B cell (primary cell): ENCODE results near the gene BICDL1. TPM values are rescaled to one million over a fixed set of nuclear protein-coding genes. Genes with fewer than 3 reads are reported as not detected.

Experiments
- ATAC-seq: fragments of 200-7000 bp; cut with Tn5 transposase; one replicate; pipeline ENCODE4 v1.10.0; 2021; ENCODE audit warnings: low read depth, mild to moderate bottlenecking, moderate number of reproducible peaks, moderate library complexity
- CTCF ChIA-PET: fragments of 350-600 bp; sonication (Branson Sonifier 250); formaldehyde crosslinking; loops from one replicate; lab custom pipeline; 2021; ENCODE audit warnings: antibody characterized with exemption, inconsistent platforms; lab: Charles Lee
- POLR2A ChIA-PET: fragments of 350-600 bp; sonication (Branson Sonifier 250); formaldehyde crosslinking; loops from one replicate; lab custom pipeline; 2021; ENCODE audit warnings: antibody characterized with exemption; lab: Charles Lee
- DNase-seq: peaks from one replicate; pipeline ENCODE4 v3.0.0; 2013
- H2AFZ ChIP-seq: 2 replicates; pipeline ENCODE4 v1.6.1; 2012; ENCODE audit warnings: mild to moderate bottlenecking, low read depth, low read length; ENCODE audit not compliant: insufficient read depth, poor library complexity, severe bottlenecking
- H3K27ac ChIP-seq, 2 donors: 1 replicate in 1 of 2; 2 replicates in 1 of 2; pipeline ENCODE4 v1.5.1; 2012 to 2013; ENCODE audit warnings: low read length in 2 of 2, mild to moderate bottlenecking in 2 of 2, moderate library complexity in 1 of 2
- H3K27me3 ChIP-seq, 4 experiments: fragments of 200-600 bp in 1 of 4; sonication (generic) in 1 of 4; replicated peaks in 1 of 4; 1 replicate in 2 of 4; 2 replicates in 2 of 4; pipeline versions ENCODE4 v1.6.1 to v1.7.0; 2013 to 2016; ENCODE audit warnings: low read length in 3 of 4, mild to moderate bottlenecking in 2 of 4, mixed read lengths in 1 of 4, moderate library complexity in 1 of 4; ENCODE audit not compliant: insufficient read depth in 4 of 4, control insufficient read depth in 3 of 4; ENCODE audit errors: control extremely low read depth in 1 of 4
- H3K36me3 ChIP-seq, 2 experiments: replicated peaks in 1 of 2; 1 replicate in 1 of 2; 2 replicates in 1 of 2; pipeline versions ENCODE4 v1.6.1 to v1.7.1; 2013; ENCODE audit warnings: low read length in 1 of 2; ENCODE audit not compliant: insufficient read depth in 2 of 2, control insufficient read depth in 1 of 2; ENCODE audit errors: control extremely low read depth in 1 of 2, extremely low read depth in 1 of 2
- H3K4me1 ChIP-seq, 2 donors: fragments of 200-600 bp in 1 of 2; sonication (generic) in 1 of 2; 1 replicate in 1 of 2; 2 replicates in 1 of 2; pipeline versions ENCODE4 v1.5.1 to v1.6.1; 2013 to 2017; ENCODE audit warnings: low read length in 2 of 2; ENCODE audit not compliant: control insufficient read depth in 2 of 2, insufficient read depth in 2 of 2
- H3K4me2 ChIP-seq: replicated peaks from 2 replicates; pipeline ENCODE3; 2012; ENCODE audit warnings: mild to moderate bottlenecking, low read depth, low read length; ENCODE audit not compliant: poor library complexity, severe bottlenecking
- H3K4me3 ChIP-seq, 5 experiments: fragments of 200-600 bp in 1 of 5; sonication (generic) in 1 of 5; 1 replicate in 3 of 5; 2 replicates in 2 of 5; pipeline versions ENCODE4 v1.5.1 to v1.7.0; 2011 to 2016; ENCODE audit warnings: low read length in 4 of 5, mild to moderate bottlenecking in 4 of 5, low read depth in 2 of 5, control low read depth in 1 of 5, moderate library complexity in 1 of 5; ENCODE audit not compliant: insufficient read depth in 1 of 5; ENCODE audit errors: control extremely low read depth in 1 of 5, extremely low read depth in 1 of 5
- H3K79me2 ChIP-seq: fragments of 200-600 bp; sonication (generic); one replicate; pipeline ENCODE4 v1.6.0; 2016; ENCODE audit warnings: low read length; ENCODE audit not compliant: control insufficient read depth, insufficient read depth
- H3K9ac ChIP-seq: fragments of 200-600 bp; sonication (generic); 2 replicates; pipeline ENCODE4 v1.6.1; 2017; ENCODE audit warnings: mild to moderate bottlenecking, low read length, moderate library complexity
- H3K9me3 ChIP-seq, 3 donors: one replicate each; pipeline versions ENCODE4 v1.6.1 to v1.7.1; 2013; ENCODE audit warnings: low read length in 2 of 3; ENCODE audit not compliant: control insufficient read depth in 2 of 3, insufficient read depth in 1 of 3; ENCODE audit errors: control extremely low read depth in 1 of 3
- H4K20me1 ChIP-seq: 2 replicates; pipeline ENCODE4 v1.6.0; 2012; ENCODE audit warnings: mild to moderate bottlenecking, low read length; ENCODE audit not compliant: insufficient read depth, control insufficient read depth, poor library complexity, severe bottlenecking
- H3K27ac Mint-ChIP-seq: one replicate; pipeline ENCODE4 v1.8.0; 2021; ENCODE audit warnings: mixed read lengths
- H3K27me3 Mint-ChIP-seq: one replicate; pipeline ENCODE4 v1.8.0; 2021; ENCODE audit warnings: mixed read lengths
- H3K4me1 Mint-ChIP-seq: one replicate; pipeline ENCODE4 v1.8.0; 2021; ENCODE audit warnings: mixed read lengths
- H3K4me3 Mint-ChIP-seq: one replicate; pipeline ENCODE4 v1.8.0; 2021; ENCODE audit warnings: mixed read lengths
- H3K9me3 Mint-ChIP-seq: one replicate; pipeline ENCODE4 v1.8.0; 2022; ENCODE audit warnings: mixed read lengths; ENCODE audit not compliant: insufficient read depth
- CTCF ChIP-seq: fragments of 200-600 bp; IDR thresholded peaks from one replicate; pipeline ENCODE4 v1.8.0; 2022; ENCODE audit warnings: antibody characterized with exemption, mild to moderate bottlenecking
- EZH2 ChIP-seq: IDR thresholded peaks from 2 replicates; pipeline ENCODE4 v1.6.1; 2012; ENCODE audit warnings: borderline replicate concordance, low read depth, mild to moderate bottlenecking, moderate library complexity, low read length; ENCODE audit not compliant: insufficient read depth, poor library complexity, severe bottlenecking
- WGBS: methylation state at CpG from one replicate; pipeline ENCODE4 v1.1.5; 2013; ENCODE audit warnings: missing lambda C conversion rate; ENCODE audit not compliant: insufficient coverage; 5-methylcytosine and 5-hydroxymethylcytosine counted together
- intact Hi-C: fragments of 100-400 bp; cut with micrococcal nuclease; formaldehyde crosslinking; loops from one replicate; pipeline ENCODE4 v1.10.0; 2022
- polyA plus RNA-seq: library from polyadenylated mRNA; depleted of rRNA; stranded (reverse); fragments of >200 nt; gene quantifications from 2 replicates; pipeline ENCODE4 v1.2.3, GENCODE V29; 2012
- total RNA-seq, 2 donors: library from RNA; stranded (reverse); fragments of 120-200 nt in 1 of 2; gene quantifications; 1 replicate in 1 of 2; 2 replicates in 1 of 2; pipeline versions ENCODE4 v1.2.3 to v1.2.4, GENCODE V29; 2013 to 2022

Gene BICDL1
- total and polyA plus RNA-seq, 2 donors (not counting 1 experiment from before 2014, with no cell fraction given) = 15.6 to 41.5 TPM

DNA sequence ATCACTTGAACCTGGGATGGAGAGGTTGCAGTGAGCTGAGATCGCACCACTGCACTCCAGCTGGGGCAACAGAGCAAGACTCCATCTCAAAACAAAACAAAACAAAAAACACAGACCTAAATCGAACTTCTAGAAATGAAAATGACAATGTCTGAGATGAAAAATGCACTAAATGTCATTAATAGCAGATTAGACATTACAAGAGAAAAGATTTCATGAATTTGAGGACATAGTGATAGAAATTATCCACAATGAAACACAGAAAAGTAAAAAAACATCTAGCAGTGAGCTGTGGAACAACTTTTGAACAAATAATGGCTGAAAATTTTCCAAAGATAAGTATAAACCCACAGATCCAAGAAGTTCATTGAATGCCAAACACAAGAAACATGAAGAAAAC lies 35.2 kb downstream of the BICDL1 start:
- POLR2A ChIA-PET = no interaction called here
- Histone ChIP-seq H3K79me2 (no peaks in the 10 kb centered on the region), H3K9ac (no peak overlapping the region), H2AFZ (no peak overlapping the region), H3K27me3 (no peaks in the 10 kb centered on the region), H3K27ac (no peak overlapping the region), H3K36me3 (no peaks in the 10 kb centered on the region), H3K4me3 (no peak overlapping the region), H3K4me2 (no peak overlapping the region), H3K9me3 (peaks cover 3 to 17% (median 6%) of the 10 kb centered on the region in 3 donors), H3K4me1 (no peaks in the 10 kb centered on the region), H4K20me1 (no peaks in the 10 kb centered on the region)
- ATAC-seq (no peak), DNase-seq (no peak)
- no peak overlapping the region for H3K27ac Mint-ChIP-seq
- H3K27me3 Mint-ChIP-seq = no peaks in the 10 kb centered on the region
- no peak for TF ChIP-seq EZH2
- no peak for TF ChIP-seq CTCF
- intact Hi-C loops = no loop called here
- H3K9me3 Mint-ChIP-seq = no peaks in the 10 kb centered on the region
- no peaks in the 10 kb centered on the region for H3K4me1 Mint-ChIP-seq
- CTCF ChIA-PET = no interaction called here
- no CpG with 5 or more reads among the region's 2 CpGs for WGBS
- no peak overlapping the region for H3K4me3 Mint-ChIP-seq

- POLR2A ChIA-PET = no interaction called here
- CTCF ChIA-PET = no interaction called here
Measured at GRCh38 chr12:120025640-120026039, 36.6 kb downstream of the BICDL1 start.

More at GRCh38 chr12:120025640-120026039, 36.6 kb downstream of the BICDL1 start:
- Mint-ChIP-seq H3K4me3 (no peak overlapping the region), H3K27me3 (no peaks in the 10 kb centered on the region), H3K4me1 (no peaks in the 10 kb centered on the region), H3K27ac (no peak overlapping the region), H3K9me3 (no peaks in the 10 kb centered on the region)
- Histone ChIP-seq H3K79me2 (no peaks in the 10 kb centered on the region), H3K9ac (no peak overlapping the region), H3K27me3 (no peaks in the 10 kb centered on the region), H3K27ac (no peak overlapping the region), H4K20me1 (no peaks in the 10 kb centered on the region), H3K4me3 (no peak overlapping the region), H3K4me2 (no peak overlapping the region), H3K36me3 (no peaks in the 10 kb centered on the region), H3K9me3 (peaks cover 3 to 17% (median 6%) of the 10 kb centered on the region in 3 donors), H2AFZ (no peak overlapping the region), H3K4me1 (no peaks in the 10 kb centered on the region)
- WGBS = no CpG with 5 or more reads among the region's 2 CpGs
- intact Hi-C loops = no loop called here
- DNase-seq (no peak), ATAC-seq (no peak)
- TF ChIP-seq EZH2 (no peak), CTCF (no peak)
